T-helper 17 cell (primary cell): ENCODE data around the gene KRTAP3-2. TPM values are rescaled to one million over a fixed set of nuclear protein-coding genes. Genes with fewer than 3 reads are reported as not detected.
"Not testable (repeated sequence)": the region's sequence is repeated elsewhere in the genome, so short reads cannot be mapped to it uniquely, and the experiment has no call there.

Source experiments
- ATAC-seq: fragments of 150-1000 bp; cut with Tn5 transposase; 2 replicates; pipeline ENCODE4 v1.10.0; 2021; ENCODE audit warnings: mild to moderate bottlenecking, moderate library complexity
- DNase-seq, 3 donors: peaks; one replicate each; pipeline versions ENCODE4 v3.0.0 to v3.0.0-alpha.2; 2020 to 2021
- H3K9me3 ChIP-seq: one replicate; pipeline ENCODE4 v1.7.0; 2013; ENCODE audit warnings: low read length, mild to moderate bottlenecking; ENCODE audit not compliant: control insufficient read depth, poor library complexity, severe bottlenecking
- H3K27ac Mint-ChIP-seq: one replicate; pipeline ENCODE4 v1.8.0; 2022; ENCODE audit warnings: mild to moderate bottlenecking, moderate library complexity, mixed read lengths
- H3K27me3 Mint-ChIP-seq: one replicate; pipeline ENCODE4 v1.8.0; 2022; ENCODE audit warnings: mixed read lengths
- H3K36me3 Mint-ChIP-seq: one replicate; pipeline ENCODE4 v1.8.0; 2022; ENCODE audit warnings: low read depth, mixed read lengths
- H3K4me1 Mint-ChIP-seq: one replicate; pipeline ENCODE4 v1.8.0; 2022; ENCODE audit warnings: mild to moderate bottlenecking, mixed read lengths
- H3K4me3 Mint-ChIP-seq: one replicate; pipeline ENCODE4 v1.8.0; 2022; ENCODE audit warnings: mild to moderate bottlenecking, moderate library complexity, mixed read lengths
- total RNA-seq, 4 donors: library from RNA in 2 of 4; stranded (reverse) in 2 of 4; gene quantifications; one replicate each; pipeline ENCODE4 v1.2.3 and lab custom pipeline; 2022 to 2026

The KRTAP3-2 gene
- total RNA-seq (not detected), total RNA-seq (lab: John Stamatoyannopoulos, UW) (0 reads per million in 2 donors)

DNA sequence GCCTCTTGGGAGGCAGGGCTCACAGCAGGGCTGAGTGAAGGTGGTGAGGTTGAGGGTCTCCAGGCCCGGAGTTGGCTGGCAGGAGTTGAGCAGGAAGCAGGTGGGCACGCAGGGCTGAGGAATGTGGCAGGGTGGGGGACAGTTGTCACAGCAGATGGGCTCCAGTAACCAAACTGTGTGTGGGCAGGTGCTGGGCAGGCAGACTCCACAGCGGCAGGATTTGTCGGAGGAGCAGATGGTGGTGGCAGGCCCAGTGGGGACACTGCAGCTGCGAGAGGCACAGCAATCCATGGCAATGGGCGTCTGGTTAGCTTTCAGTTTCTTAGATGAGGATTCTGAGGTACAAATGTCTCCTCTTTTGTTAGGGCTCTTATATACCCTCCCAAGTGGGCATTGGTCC lies at the start of gene KRTAP3-2:
TSS of gene KRTAP3-2 (minus strand) at position 344 of the 400 bp plus-strand sequence. CDS start at position 291, 53 bp downstream.
- H3K4me1 Mint-ChIP-seq, H3K9me3 ChIP-seq, H3K36me3 Mint-ChIP-seq, DNase-seq, ATAC-seq, H3K27ac Mint-ChIP-seq, H3K4me3 Mint-ChIP-seq: not testable (repeated sequence)
- peaks cover 70% of the 10 kb centered on the region for H3K27me3 Mint-ChIP-seq

DNA sequence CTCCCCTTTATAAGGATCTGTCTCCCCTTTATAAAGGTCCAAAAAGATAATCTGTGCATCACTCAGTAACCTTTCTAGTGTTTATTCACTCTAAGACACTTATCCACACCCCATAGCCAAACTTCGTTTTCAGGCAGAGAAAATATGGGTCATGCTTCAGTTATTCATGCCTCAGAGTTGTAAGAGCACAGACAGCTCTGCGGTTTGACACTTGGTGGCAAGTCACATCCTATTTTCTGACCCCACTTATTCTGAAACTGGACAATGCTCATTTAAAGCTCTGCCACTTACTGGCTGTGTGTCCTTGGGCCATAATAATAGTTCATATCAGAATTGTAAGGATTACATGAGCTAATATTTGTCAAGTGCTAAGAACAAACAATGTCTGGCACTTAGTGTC lies 49.4 kb upstream of the KRTAP3-2 start:
- no peaks in the 10 kb centered on the region for H3K4me1 Mint-ChIP-seq

DNA sequence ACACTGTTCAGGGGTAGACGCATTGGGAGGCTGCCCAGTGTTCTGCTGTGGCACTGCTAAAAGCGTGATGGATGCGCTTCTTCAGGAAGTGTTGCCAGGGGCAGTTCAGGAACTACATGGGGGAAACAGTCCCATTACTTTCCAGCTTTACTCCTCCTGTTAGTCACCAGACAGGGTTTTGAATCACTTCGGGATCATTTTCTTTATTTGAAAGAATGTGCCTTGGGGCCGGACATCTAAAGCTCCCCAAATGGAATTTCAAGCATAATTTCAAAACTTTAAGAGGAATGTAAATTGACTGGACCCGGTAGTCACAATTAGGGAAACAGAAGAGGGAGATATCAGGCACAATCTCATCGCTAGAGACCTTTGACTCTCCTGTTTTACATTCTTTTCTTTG lies 48.7 kb upstream of the KRTAP3-2 start:
- peaks cover 48% of the 10 kb centered on the region for H3K27me3 Mint-ChIP-seq
- H3K27ac Mint-ChIP-seq: no peak overlapping the region
- H3K4me3 Mint-ChIP-seq: no peak overlapping the region
- ATAC-seq (no peak), DNase-seq (no peak)
- no peaks in the 10 kb centered on the region for H3K9me3 ChIP-seq
- H3K36me3 Mint-ChIP-seq: no peaks in the 10 kb centered on the region
- no peaks in the 10 kb centered on the region for H3K4me1 Mint-ChIP-seq

More for the DNA sequence above, 49.4 kb upstream of the KRTAP3-2 start:
- H3K4me3 Mint-ChIP-seq: no peak overlapping the region
- DNase-seq (no peak), ATAC-seq (no peak)
- H3K9me3 ChIP-seq: no peaks in the 10 kb centered on the region
- H3K27me3 Mint-ChIP-seq: peaks cover 48% of the 10 kb centered on the region
- H3K36me3 Mint-ChIP-seq: no peaks in the 10 kb centered on the region
- H3K27ac Mint-ChIP-seq: no peak overlapping the region

DNA sequence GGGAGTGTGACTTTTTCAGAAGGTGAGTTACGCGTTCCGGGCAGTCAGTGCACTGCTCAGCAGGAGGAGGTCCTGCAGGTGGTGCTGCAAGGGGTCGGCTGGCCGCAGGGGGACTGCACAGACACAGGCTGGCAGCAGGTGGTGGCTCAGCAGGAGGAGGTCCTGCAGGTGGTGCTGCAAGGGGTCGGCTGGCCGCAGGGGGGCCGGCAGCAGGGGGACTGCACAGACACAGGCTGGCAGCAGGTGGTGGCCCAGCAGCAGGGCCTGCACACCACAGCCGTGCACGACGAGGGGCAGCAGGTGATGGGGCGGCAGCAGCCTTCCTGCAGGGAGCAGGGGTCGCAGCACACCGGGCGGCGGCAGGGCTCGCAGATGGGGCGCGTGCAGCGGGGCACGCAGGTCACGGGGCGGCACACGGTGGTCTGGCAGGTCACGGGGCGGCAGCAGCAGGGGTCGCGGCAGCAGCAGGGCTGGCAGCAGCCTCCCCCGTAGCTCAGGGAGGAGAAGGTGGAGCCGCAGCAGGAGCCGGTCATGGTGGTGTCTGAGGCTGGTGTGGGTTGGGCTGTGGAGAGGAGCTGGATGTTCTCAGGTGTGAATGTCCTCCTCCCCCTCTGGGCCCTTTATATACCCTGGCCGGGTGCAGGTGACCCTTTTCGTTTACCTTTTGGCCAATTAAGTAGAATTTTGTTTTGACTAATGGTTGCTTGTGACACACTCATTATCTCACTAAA lies 47.2 kb upstream of the KRTAP3-2 start, which contains the start of gene KRTAP2-1:
TSS of gene KRTAP2-1 (minus strand) at position 582 of the 731 bp plus-strand sequence. CDS start at position 533, 49 bp downstream.
- not testable (repeated sequence) for H3K27ac Mint-ChIP-seq, ATAC-seq, H3K9me3 ChIP-seq, H3K36me3 Mint-ChIP-seq, H3K4me3 Mint-ChIP-seq, DNase-seq, H3K4me1 Mint-ChIP-seq
- H3K27me3 Mint-ChIP-seq: peaks cover 43% of the 10 kb centered on the region

DNA sequence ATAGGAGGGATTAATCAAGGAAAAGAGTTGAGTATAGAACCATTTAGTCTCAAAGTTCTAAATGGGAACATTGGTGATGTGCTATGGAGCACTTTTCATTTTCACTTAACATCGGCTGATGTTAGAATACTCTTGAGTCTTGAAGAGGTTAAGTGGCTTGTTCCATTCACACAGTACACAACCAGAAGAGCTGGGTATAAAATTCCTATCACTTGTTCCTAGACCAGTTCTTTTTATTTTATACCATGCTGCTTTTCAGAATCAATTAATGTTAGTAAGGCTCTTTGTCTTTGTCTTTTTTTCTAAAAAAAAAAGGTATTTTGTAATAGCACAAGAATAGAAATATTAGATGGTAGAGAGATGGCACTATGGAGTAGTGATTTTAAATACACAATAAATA lies 43.2 kb upstream of the KRTAP3-2 start:
- no peaks in the 10 kb centered on the region for H3K9me3 ChIP-seq
- Mint-ChIP-seq H3K27ac (no peak overlapping the region), H3K4me1 (no peaks in the 10 kb centered on the region), H3K36me3 (peaks cover 2% of the 10 kb centered on the region), H3K27me3 (peaks cover 32% of the 10 kb centered on the region), H3K4me3 (no peak overlapping the region)
- DNase-seq (no peak), ATAC-seq (no peak)

DNA sequence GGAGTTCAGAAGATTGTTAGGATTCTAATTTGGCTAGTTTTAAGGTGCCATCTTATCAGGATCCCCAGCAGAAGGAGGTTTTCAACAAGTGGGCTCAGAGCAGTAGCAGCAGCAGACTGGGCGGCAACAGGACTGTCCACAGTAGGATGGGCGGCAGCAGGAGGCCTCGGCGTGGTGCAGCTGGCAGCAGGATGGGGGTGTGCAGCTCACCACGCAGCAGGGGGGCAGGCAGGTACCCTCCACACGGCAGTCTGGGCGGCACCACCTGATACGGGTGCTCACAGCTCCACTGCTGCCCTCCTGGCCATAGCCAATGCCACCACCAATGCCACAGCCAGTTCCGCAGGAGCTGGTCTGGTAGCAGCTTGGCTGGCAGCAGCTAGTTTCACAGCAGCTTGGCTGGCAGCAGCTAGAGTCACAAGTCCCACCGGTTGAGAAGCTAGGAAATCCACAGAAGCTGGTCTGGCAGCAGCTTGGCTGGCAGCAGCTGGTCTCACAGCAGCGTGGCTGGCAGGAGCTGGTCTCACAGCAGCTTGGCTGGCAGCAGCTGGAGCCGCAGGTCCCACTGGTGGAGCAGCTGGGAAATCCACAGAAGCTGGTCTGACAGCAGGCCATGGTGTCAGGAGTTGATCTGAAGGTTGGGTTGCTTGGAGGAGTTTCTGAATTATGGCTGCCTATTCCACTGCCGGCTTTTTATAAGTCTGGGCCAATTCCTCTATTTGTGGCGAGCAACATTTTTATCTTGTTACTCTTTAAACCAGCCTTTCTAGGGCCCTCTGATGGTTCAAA lies 41.3 kb upstream of the KRTAP3-2 start, which contains the start of gene KRTAP1-1:
TSS of gene KRTAP1-1 (minus strand) at position 668 of the 789 bp plus-strand sequence. CDS start at position 615, 53 bp downstream.
- not testable (repeated sequence) for H3K4me3 Mint-ChIP-seq, ATAC-seq, H3K36me3 Mint-ChIP-seq, H3K27ac Mint-ChIP-seq, H3K9me3 ChIP-seq, H3K4me1 Mint-ChIP-seq, DNase-seq
- H3K27me3 Mint-ChIP-seq: peaks cover 27% of the 10 kb centered on the region

DNA sequence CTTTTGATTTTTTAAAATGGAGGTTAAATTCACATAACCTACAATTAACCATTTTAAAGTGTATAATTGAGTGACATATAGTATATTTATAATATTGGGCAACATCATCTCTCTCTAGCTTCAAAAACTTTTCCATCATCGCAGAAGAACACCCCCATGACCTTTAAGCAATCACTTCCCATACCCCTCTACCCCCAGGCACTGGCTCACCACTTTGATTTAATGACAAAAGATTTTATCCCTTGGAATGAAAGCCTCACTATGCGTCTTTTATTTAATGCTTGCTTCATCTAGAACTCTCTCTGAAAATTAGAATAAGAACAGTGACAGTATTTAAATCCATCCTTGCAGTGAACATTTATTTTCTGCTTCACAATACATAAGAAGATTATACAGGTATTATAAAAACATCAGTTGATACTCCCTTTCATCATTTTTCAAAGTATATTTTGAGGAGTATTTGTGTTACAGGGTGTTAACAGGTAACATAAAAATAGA lies 38.2 kb upstream of the KRTAP3-2 start:
- ATAC-seq: no peak
- H3K4me3 Mint-ChIP-seq: no peak overlapping the region

DNA sequence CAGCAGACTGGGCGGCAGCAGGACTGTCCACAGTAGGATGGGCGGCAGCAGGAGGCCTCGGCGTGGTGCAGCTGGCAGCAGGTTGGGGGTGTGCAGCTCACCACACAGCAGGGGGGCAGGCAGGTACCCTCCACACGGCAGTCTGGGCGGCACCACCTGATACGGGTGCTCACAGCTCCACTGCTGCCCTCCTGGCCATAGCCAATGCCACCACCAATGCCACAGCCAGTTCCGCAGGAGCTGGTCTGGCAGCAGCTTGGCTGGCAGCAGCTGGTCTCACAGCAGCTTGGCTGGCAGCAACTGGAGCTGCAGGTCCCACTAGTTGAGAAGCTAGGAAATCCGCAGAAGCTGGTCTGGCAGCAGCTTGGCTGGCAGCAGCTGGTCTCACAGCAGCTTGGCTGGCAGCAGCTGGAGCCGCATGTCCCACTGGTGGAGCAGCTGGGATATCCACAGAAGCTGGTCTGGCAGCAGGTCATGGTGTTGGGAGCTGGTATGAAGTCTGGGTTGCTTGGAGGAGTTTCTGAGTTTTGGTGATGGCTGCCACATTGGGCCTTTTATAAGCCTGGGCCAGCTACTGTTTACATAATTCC lies 34.7 kb upstream of the KRTAP3-2 start, which contains the start of gene KRTAP1-3:
TSS of gene KRTAP1-3 (minus strand) at position 529 of the 590 bp plus-strand sequence. CDS start at position 476, 53 bp downstream.
- not testable (repeated sequence) for H3K9me3 ChIP-seq, H3K36me3 Mint-ChIP-seq, H3K27ac Mint-ChIP-seq, DNase-seq, H3K4me1 Mint-ChIP-seq, H3K4me3 Mint-ChIP-seq, ATAC-seq
- peaks cover 52% of the 10 kb centered on the region for H3K27me3 Mint-ChIP-seq

More for the DNA sequence above, 38.2 kb upstream of the KRTAP3-2 start:
- Mint-ChIP-seq H3K27ac (no peak overlapping the region), H3K36me3 (peaks cover 2% of the 10 kb centered on the region), H3K27me3 (peaks cover 41% of the 10 kb centered on the region), H3K4me1 (no peaks in the 10 kb centered on the region)
- H3K9me3 ChIP-seq: no peaks in the 10 kb centered on the region
- no peak for DNase-seq

DNA sequence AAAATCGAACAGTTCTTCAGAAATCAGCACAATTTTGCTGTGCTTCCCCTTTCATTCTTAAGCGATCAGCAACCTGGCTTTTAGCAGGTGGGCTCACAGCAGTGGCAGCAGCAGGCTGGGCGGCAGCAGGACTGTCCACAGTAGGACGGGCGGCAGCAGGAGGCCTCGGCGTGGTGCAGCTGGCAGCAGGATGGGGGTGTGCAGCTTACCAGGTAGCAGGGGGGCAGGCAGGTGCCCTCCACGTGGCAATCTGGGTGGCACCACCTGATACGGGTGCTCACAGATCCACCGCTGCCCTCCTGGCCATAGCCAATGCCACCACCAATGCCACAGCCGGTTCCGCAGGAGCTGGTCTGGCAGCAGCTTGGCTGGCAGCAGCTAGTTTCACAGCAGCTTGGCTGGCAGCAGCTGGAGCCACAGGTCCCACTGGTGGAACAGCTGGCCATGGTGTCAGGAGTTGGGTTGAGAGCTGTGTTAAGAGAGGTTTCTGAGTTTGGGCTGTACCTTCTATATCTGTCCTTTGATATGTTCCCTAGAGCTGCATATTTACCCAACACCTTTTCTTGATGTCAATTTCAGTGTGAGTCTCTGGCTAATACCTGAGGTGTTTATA lies 30.0 kb upstream of the KRTAP3-2 start, which contains the start of gene KRTAP1-4:
TSS of gene KRTAP1-4 (minus strand) at position 563 of the 613 bp plus-strand sequence. CDS start at position 446, 117 bp downstream.
- ATAC-seq (no peak), DNase-seq (no peak)
- peaks cover 3% of the 10 kb centered on the region for H3K4me1 Mint-ChIP-seq
- H3K27ac Mint-ChIP-seq: no peak within 1 kb of the TSS
- H3K27me3 Mint-ChIP-seq: peaks cover 67% of the 10 kb centered on the region
- H3K9me3 ChIP-seq: no peaks in the 10 kb centered on the region
- no peak within 1 kb of the TSS for H3K4me3 Mint-ChIP-seq
- H3K36me3 Mint-ChIP-seq: peaks cover 4% of the 10 kb centered on the region

DNA sequence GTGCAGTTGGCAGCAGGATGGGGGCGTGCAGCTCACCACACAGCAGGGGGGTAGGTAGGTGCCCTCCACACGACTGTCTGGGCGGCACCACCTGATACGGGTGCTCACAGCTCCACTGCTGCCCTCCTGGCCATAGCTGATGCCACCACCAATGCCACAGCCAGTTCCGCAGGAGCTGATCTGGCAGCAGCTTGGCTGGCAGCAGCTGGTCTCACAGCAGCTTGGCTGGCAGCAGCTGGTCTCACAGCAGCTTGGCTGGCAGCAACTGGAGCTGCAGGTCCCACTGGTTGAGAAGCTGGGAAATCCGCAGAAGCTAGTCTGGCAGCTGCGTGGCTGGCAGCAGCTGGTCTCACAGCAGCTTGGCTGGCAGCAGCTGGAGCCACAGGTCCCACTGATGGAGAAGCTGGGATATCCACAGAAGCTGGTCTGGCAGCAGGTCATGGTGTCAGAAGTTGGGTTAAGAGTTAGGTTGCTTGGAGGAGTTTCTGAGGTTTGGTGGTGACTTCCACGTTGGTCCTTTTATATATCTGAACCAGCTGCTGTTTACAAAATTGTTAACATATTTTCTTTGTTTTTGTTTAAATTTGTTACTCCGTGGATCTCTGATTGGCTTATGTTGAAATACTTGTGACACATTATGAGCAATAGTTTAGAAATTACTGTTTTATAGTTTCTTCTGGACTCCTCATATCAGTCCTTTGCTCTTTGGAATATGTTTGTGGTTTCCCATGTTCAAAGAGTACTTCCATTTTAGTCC lies 27.2 kb upstream of the KRTAP3-2 start, which contains the start of gene KRTAP1-5:
TSS of gene KRTAP1-5 (minus strand) at position 494 of the 757 bp plus-strand sequence. CDS start at position 441, 53 bp downstream.
- Mint-ChIP-seq H3K4me1 (peaks cover 3% of the 10 kb centered on the region), H3K4me3 (no peak within 1 kb of the TSS), H3K36me3 (peaks cover 4% of the 10 kb centered on the region), H3K27me3 (peaks cover 76% of the 10 kb centered on the region), H3K27ac (no peak within 1 kb of the TSS)
- ATAC-seq: no peak
- no peak for DNase-seq
- no peaks in the 10 kb centered on the region for H3K9me3 ChIP-seq

DNA sequence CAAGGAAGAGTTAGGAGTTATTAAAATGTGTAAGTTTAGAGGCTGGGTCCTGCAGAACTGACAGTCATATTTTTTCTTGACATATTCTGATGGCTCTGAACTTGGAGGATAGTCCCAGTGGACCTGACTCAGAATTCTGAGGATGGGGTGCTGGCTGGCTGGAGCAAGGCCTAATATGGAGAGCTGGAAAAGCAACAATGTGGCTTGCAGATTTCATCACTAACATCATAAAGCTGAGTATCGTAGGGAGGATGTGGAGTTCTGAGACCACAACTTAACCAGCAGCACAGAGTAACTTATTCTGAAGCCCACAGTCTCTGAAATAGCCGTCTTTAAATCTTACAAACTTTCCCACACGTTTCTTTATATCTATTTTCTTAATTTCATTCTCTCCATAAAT lies 25.0 kb upstream of the KRTAP3-2 start:
- Mint-ChIP-seq H3K36me3 (peaks cover 4% of the 10 kb centered on the region), H3K4me3 (no peak overlapping the region), H3K27ac (no peak overlapping the region), H3K4me1 (peaks cover 3% of the 10 kb centered on the region), H3K27me3 (peaks cover 62% of the 10 kb centered on the region)
- ATAC-seq: no peak
- no peak for DNase-seq
- no peaks in the 10 kb centered on the region for H3K9me3 ChIP-seq

DNA sequence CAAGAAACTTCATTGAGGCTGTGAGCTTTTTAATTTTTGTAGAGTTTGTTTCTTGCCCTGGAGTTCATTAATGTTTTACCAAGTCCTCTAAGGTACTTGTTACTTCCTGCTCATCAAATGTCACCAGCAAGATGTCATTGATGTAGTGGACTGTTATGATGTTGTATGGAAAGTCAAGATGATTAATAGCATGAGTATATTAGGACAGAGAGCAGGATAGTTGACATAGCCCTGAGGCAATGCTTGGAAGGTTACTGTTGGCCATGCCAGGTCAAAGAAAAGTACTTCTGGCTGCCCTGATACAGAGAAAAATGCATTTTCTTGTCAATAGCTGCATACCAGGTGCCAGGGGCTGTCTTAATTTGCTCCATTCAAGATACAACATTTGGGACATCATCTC lies 20.6 kb upstream of the KRTAP3-2 start:
- Mint-ChIP-seq H3K27me3 (peaks cover 50% of the 10 kb centered on the region), H3K4me3 (no peak overlapping the region), H3K27ac (no peak overlapping the region), H3K4me1 (peaks cover 2% of the 10 kb centered on the region), H3K36me3 (peaks cover 2% of the 10 kb centered on the region)
- H3K9me3 ChIP-seq: no peaks in the 10 kb centered on the region
- DNase-seq: no peak
- ATAC-seq: no peak
